HG02759 (cell line): ENCODE measurements around the gene ACYP2.
"Not testable (repeated sequence)": the region's sequence is repeated elsewhere in the genome, so short reads cannot be mapped to it uniquely, and the experiment has no call there.

Experiments used
- ATAC-seq: cut with Tn5 transposase; IDR thresholded peaks from one replicate; pipeline ENCODE4 v1.9.1; 2021; ENCODE audit warnings: mild to moderate bottlenecking, moderate library complexity; ENCODE audit not compliant: unreplicated experiment

Gene ACYP2

DNA sequence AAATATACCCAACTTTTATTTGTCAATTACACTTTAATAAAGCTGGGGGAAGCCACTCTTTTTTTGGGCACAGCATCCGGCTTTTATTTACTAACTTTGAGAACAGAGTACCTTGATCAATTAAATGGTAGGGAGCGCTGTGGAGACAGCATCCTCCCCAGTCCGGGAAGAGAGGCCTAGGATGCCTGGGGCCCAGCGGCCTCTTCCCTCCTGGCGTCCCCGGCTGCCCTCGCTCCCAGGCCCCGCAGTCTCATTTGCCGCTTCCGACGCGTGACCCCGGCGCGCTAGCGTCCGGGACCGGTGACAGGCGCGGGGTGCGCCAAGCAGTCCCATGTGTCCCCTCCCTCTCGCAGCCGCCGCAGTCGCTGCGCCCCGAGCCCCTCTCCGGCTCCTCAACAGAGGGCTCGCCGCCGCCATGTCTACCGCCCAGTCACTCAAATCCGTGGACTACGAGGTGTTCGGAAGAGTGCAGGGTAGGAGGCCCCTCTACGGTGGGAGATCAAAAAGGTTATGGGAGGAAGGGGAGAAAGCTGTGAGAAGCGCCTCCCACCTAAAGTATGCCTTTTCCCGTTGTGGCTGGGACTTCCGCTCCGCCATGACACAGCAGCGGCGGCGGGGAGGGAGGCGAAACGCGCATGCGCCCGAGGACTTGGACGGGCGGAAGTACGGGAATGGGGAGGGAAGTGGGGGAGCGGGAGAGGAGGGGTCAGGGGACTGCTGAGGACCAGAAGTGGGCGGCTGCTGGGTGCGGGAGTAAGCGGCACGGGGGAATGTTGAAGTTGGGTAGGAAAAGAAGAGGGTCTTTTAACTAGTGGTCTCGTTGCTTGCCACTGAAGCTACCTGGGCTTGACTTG is at the start of gene ACYP2:
Gene ACYP2 (plus strand): TSS at position 332 of the 854 bp plus-strand sequence.
- ATAC-seq = peak; percentile 89

DNA sequence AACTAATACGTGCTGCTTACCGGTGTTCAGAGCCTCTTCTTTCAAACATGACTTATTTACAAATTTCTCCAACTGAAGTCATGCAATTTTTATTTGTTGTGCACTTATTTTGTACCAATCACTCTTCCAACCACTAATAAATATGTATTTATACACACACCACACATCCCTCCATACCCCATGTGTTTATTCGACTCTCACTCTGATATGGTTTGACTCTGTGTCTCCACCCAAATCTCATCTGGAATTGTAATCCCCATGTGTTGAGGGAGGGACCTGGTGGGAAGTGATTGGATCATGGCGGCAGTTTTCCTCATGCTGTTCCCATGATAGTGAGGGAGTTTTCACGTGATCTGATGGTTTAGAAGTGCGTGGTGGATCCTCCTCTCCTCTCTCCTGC is 49.5 kb upstream of the ACYP2 start:
- no peak for ATAC-seq

DNA sequence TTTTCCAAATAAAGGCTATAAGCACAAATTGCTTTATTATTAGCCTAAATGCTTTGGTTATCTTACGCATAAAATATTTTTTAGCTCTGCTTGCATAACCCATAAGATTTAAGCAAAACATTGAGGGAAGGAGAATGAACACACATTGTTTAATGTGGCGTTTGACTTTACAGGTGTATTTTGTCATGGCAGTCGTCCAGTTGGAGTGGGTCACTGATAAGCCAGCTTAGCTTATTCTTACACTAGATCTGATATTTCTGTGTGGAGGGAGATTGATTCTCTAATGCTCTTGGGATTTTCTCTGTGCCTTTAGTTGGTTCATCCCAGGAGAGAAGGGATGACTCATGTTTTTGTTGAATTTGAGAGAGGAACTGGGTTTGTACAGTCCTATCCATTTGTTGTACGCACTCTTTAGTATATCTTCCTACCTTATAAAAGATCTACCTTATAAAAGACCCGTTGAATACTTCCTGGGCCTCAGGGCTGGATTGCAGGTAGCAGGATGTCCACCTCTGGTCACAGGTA is 47.5 kb upstream of the ACYP2 start:
- ATAC-seq = no peak

DNA sequence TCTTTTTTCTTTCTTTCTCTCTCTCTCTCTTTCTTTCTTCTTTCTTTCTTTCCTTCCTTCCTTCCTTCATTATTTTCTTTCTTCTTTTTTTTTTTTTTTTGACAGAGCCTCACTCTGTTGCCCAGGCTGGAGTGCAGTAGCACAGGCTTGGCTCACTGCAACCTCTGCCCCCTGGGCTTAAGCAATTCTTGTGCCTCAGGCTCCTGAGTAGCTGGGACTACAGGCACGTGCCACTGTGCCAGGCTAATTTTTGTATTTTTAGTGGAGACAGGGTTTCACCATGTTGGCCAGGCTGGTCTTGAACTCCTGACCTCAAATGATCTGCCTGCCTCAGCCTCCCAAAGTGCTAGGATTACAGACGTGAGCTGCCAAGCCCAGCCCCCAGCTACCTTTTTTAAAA is 42.9 kb upstream of the ACYP2 start:
- ATAC-seq = not testable (repeated sequence)

DNA sequence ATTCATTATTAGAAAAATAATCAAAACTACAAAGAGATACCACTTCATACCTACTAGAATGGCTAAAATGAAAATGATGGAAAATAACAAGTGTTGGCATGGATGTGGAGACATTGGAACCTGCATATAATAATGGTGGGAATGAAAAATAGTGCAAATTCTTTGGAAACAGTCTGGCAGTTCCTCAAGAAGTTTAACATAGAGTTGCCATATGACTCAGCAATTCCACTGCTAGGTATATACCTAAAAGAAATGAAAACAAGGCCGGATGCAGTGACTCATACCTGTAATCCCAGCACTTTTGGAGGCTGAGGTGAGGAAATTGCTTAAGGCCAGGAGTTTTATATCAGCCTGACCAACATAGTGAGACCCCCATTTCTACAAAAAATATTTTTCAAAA is 41.6 kb upstream of the ACYP2 start:
- ATAC-seq = no peak

DNA sequence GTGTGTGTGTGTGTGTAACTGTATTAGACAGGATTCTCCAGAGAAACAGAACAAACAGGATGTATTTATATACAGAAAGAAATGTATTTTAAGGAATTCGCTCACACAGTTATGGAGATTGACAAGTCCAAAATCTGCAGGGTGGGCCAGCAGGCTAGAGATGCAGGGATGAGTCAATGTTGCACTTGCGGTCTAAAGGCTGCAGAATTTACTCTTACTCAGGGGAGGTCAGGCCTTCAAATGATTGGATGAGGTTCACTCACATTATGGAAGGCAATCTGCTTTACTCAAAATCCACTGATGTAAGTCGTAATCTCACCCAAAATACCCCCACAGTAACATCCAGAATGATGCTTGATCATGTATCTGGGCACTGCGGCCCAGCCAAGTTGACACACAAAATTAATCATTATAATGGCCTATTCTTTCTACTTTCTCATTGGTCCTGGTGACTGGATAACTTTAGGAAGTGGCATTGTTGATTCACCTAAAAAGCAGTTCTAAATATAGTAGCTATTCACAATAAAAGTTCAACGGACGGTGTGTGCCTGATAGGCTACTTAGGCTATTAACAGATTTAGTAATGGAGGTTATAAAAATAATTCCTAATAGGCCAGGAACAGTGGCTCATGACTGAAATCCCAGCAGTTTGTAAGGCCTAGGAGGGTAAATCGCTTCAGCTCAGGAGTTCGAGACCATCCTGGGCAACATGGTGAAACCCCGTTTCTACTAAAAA is 40.6 kb upstream of the ACYP2 start:
- ATAC-seq = no peak

DNA sequence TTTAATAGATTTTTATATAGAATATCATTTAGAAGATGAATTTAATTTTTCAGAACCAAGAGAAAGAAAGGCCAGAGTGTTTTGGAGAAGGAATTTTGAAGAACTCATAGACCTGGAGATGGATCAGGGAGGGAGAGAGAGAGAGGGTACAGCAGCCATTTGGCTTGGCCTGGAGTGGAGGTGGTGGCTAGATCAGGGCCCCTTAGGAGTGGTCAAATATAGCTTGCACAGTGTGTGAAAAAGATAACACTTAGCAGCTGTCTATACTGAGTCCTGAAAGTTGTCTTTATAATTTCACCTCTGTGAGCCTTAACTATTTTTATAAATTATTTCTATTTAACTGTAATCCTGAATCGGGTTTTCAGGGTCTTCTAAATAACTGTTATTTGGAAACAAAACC is 38.8 kb upstream of the ACYP2 start:
- ATAC-seq = no peak

DNA sequence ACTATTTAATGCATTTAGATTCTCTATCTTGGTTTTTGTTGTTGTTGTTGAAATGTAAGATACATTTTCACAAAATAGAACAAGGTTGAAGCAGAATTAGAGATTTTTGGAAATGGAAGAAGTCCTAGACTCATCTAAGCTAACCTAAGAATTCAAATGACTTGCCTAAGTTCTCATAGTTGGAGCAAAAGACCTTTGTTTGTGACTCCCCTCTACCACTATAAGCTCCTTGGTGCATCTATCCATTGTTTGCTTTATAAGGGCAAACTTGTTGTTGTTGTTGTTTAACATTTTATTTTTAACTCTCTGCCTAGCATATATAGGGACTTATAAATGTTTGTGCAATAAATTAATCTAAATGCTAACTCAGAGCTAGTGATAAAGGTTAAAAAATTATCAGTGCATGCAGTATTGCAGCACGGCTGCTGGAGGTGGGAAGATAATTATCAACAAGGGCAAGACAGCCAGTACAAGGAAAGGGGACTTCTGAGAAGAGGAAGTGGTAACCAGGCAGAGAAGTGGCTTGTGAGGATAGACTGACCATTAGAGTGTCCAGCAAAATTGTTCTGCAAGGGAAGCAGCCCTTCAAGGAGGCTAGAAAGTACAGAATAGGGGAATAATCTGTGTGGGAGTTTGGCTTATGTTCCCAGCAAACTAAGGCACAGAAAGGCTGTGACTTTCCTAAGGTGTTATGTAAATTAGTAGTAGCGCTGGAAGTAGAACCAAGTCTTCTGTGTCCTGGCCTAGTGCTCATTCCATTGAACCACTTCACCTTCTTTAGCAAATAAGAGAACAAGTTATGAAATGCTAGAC is 38.1 kb upstream of the ACYP2 start:
- ATAC-seq = no peak

DNA sequence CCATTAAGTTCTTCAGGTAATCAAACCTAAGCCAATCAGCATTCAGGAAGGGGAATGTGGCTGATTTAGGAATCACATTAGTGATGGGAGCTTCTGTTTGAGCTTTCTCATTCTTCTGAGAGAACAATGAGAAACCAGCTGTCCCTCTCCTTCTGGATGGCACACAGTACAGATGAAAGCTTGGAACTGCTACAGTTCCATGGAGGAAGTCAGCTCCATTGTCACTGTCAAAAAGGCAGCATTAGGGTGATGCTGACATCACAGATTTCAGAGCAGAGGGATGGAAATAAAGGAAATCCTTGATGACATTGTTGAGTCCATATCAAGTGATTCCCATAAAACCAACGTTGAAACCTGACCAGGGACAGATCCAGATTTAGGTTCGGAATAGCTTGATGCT is 36.1 kb upstream of the ACYP2 start:
- no peak for ATAC-seq

DNA sequence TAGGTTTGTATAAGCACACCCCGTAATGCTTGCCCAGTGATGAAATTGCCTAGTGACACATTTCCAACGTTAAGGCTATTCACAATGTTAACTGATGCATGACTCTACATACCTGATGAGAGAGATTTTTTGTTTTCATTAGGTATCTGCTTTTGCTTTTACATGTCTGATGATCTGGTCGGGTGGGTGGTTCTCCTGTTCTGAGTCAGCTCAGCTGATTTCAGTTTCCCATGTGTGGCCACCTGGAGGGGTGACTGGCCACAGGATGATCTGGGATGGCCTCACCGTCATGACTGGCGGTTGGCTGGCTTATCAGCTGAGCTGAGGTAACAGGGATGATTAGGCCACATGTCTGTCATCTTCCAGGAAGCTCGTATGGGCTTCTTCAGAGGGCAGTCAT is 33.8 kb upstream of the ACYP2 start:
- peak; percentile 97 for ATAC-seq

DNA sequence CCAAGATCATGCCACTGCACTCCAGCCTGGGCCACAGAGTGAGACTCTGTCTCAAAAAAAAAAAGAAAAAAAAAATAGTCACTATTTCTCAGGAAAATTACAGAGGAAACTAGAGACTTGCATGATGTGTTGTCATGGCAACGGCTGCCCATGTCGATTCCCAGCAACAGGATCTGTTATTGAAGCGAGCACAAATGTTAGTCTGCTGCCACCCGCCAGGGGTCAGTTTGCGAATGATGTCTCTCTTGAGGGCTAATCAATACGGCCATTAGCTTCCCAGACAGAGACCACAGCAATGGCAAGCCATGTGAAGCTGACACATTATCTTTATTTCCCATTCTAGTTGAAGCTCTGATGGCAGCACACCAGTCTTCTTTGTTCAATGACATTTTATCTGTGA is 32.4 kb upstream of the ACYP2 start:
- ATAC-seq = no peak

DNA sequence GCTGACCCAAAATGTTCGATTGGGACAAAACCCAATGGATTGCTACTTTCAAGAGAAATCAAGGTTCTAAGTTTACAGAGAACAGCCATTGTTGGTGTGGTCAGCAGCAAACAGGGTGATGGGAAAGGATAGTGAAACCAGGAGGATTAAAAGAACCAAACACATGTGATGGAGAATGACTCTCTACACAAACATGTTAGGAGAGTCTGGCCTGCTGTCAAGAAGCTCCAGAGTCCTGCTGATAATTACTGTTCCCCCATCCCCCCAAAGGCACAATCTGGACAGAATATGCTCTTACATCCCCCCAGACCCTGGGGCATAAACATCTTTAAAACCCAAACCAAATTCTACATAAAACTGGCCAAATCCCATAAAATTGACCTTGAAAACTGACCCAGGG is 32.0 kb upstream of the ACYP2 start:
- ATAC-seq = no peak

DNA sequence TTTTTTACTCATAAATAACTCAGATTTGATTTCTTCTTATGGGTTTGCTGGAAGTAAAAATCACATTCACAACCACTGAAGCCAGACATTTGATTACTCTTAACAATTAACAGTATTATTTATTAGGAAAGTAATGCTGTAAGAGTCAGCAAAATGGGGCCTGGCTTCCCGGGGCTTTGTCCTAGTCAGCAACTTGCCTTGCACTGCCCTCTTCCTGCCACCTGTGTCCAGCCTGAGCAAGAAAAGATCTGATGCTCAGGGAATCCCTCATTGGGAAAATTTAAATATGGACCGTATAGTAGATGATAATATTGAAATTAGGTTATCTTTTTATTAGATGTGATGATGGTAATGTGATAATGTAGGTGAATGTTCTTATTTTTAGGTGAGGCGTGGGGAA is 30.8 kb upstream of the ACYP2 start:
- ATAC-seq = no peak

DNA sequence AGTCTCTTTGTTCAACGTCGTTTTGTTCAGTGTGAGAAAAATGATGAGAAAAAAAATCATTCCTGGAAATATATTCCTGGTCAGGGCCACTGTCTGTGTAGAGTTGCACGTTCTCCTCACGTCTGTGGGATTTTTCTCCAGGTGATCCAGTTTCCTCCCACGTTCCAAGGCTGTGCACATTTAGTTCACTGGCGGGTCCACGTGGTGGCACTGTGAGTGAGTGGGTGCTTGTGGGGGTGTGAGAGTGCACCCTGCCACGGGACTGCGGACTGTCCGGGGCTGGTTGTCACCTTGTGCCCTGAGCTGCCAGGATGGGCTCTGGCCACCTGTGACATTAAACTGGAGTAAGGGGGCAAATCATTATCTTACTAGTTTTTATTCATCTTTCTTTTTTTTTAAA is 30.3 kb upstream of the ACYP2 start:
- ATAC-seq = no peak

DNA sequence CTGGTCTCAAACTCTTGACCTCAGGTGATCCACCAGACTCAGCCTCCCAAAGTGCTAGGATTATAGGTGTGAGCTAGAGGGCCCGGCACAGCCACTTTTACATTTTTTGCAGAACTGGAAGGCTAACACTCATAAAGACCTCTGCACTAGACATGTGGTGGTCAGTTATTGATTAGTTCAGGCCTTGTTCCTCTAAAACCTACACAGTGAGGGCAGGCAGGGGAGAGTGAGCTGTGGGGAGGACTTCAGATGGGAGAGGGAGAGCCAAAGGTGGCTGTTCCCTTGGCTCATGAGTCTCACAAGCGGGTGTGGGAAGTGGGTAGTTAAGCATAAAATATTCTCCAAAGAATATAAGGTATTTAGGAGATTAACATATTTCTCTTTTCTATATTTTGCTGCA is 29.3 kb upstream of the ACYP2 start:
- ATAC-seq = no peak

DNA sequence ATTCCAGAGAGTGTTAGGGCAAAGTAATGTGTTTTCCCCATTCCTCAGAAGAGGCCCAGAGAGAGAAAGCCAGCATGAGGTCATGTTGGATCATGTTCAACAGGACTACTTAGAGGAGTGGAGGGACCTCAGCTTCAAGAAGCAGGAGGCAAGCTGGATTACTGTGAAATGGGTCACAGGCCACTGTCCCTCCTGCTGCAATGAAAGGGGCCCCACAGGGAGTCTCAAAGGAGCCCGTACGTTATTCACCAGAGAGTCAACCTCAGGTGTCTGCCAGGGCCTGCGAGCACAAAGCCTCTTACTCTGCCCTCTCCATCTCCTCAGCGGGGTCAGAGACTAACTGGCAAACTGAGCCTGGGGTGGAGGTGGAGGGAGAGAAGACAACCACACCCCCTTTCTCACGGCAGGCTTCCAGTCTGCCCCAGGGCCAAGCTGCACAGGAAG is 27.2 kb upstream of the ACYP2 start:
- no peak for ATAC-seq

DNA sequence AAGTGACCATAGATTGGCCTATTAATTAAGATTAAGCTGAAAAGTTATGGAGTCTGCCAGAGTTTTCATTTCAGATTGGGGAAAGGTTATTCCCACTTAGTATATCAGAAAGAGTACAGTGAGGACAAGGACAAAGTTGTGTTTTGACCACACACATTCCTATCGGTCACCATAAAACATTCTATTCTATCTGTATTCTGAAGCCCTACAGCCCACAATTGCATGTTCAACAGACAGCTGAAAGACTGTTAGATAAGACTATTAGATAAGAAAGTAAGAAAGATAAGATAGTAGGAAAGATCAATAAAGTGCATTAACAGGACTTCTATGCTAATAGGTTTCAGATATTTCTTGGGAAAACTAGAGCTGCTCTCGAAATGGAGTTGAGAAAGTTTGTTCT is 26.7 kb upstream of the ACYP2 start:
- ATAC-seq = no peak

DNA sequence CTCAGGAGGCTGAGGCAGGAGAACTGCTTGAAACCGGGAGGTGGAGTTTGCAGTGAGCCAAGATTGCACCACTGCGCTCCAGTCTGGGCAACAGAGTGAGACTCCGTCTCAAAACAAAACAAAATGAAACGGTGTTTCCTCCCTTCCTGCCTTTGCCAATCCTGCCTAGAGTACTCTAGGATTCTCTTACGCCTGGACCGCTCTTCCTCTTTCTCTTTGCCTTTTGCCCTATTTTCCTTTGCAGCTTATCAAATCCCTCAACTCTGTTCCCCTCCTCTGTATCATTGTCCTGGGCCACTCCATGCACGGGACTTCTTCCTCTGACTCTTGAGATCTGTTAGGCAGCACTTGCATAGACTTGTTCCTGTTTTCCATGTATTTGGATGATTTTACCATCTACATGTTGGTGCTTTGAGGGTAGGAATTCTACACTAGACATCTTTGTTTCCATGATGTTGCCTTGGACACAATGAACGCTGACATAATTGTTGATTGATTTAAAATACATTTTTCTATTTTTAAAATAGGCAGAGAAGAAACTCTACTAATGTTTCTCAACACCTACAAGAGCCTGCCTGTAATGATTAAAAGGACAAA is 24.8 kb upstream of the ACYP2 start:
- ATAC-seq = no peak

DNA sequence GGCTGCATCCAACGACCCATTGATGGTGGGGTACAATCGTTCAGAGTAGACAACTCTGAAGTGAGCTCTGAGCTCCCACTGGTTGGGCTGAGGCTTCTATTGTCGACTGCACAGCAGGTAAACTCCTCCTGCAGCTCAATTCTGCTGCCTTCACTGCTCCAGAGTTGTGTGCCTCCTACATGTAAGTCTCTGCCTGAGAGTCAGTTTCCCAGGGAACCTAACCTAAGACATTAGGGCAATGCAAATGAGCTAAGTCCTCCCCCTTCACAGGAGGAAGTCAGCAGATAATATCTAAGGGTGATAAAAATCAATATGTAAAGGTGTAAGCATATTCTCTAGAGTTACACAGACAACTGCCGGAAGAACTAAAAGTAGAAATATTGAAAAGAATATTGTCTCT is 22.5 kb upstream of the ACYP2 start:
- ATAC-seq = peak; percentile 63

DNA sequence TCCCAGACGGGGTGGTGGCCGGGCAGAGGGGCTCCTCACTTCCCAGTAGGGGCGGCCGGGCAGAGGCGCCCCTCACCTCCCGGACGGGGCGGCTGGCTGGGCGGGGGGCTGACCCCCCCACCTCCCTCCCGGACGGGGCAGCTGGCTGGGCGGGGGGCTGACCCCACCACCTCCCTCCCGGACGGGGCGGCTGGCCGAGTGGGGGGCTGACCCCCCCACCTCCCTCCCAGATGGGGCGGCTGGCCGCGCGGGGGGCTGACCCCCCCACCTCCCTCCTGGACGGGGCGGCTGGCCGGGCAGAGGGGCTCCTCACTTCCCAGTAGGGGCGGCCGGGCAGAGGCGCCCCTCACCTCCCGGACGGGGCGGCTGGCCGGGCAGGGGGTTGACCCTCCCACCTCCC is 20.0 kb upstream of the ACYP2 start:
- not testable (repeated sequence) for ATAC-seq

DNA sequence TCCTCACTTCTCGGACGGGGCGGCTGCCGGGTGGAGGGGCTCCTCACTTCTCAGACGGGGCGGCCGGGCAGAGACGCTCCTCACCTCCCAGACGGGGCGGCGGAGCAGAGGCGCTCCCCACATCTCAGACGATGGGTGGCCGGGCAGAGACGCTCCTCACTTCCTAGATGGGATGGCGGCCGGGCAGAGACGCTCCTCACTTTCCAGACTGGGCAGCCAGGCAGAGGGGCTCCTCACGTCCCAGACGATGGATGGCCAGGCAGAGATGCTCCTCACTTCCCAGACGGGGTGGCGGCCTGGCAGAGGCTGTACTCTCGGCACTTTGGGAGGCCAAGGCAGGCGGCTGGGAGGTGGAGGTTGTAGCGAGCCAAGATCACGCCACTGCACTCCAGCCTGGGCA is 19.3 kb upstream of the ACYP2 start:
- not testable (repeated sequence) for ATAC-seq
